COLO829 (cell line): ENCODE results near the gene SLC25A29.
"Not testable (repeated sequence)": the region's sequence is repeated elsewhere in the genome, so short reads cannot be mapped to it uniquely, and the experiment has no call there.

Source experiments
- DNase-seq: peaks from one replicate; pipeline ENCODE4 v3.0.0; 2012; ENCODE audit warnings: low spot score

The SLC25A29 gene

GRCh38 chr14:100312110-100312876 is 6.0 kb upstream of the SLC25A29 start:
- not testable (repeated sequence) for DNase-seq

- no peak for DNase-seq
These were observed 2.9 kb upstream of the SLC25A29 start for GRCh38 chr14:100309028-100309737.

GRCh38 chr14:100308427-100308792 is 2.2 kb upstream of the SLC25A29 start:
- not testable (repeated sequence) for DNase-seq

GRCh38 chr14:100307766-100308426 is 1.7 kb upstream of the SLC25A29 start:
- DNase-seq = no peak

- no peak for DNase-seq
These were observed 938 bp upstream of the SLC25A29 start for GRCh38 chr14:100306998-100307765.

GRCh38 chr14:100305324-100306100 is 732 bp downstream of the SLC25A29 start:
- DNase-seq = no peak

- DNase-seq = no peak
These were observed 1.4 kb downstream of the SLC25A29 start for GRCh38 chr14:100304825-100305323.

GRCh38 chr14:100303925-100304324 is 2.3 kb downstream of the SLC25A29 start:
- no peak for DNase-seq

- no peak for DNase-seq
These were observed 3.1 kb downstream of the SLC25A29 start for GRCh38 chr14:100303179-100303578.

- no peak for DNase-seq
These were observed 3.6 kb downstream of the SLC25A29 start for GRCh38 chr14:100302616-100303015.

- no peak for DNase-seq
These were observed 7.0 kb downstream of the SLC25A29 start for GRCh38 chr14:100299238-100299560.

GRCh38 chr14:100298551-100299237 is 7.5 kb downstream of the SLC25A29 start:
- no peak for DNase-seq

GRCh38 chr14:100297320-100298300 is 8.6 kb downstream of the SLC25A29 start:
- DNase-seq = no peak

- not testable (repeated sequence) for DNase-seq
These were observed 9.5 kb downstream of the SLC25A29 start for GRCh38 chr14:100296729-100297128.

GRCh38 chr14:100296106-100296651 is 10.1 kb downstream of the SLC25A29 start:
- DNase-seq = no peak

GRCh38 chr14:100295376-100296105 is 10.7 kb downstream of the SLC25A29 start:
- DNase-seq = no peak

- DNase-seq = no peak
These were observed 11.3 kb downstream of the SLC25A29 start for GRCh38 chr14:100294963-100295330.

GRCh38 chr14:100294213-100294962 is 11.9 kb downstream of the SLC25A29 start:
- DNase-seq = no peak
